Stimulated activated CD8-positive, alpha-beta memory T cell treated with anti-CD3 and anti-CD28 coated beads, Interleukin-15, amount 100 ng/mL, for 1 hour (primary cell): ENCODE measurements around the gene COL4A6.
"Not testable (repeated sequence)": the region's sequence is repeated elsewhere in the genome, so short reads cannot be mapped to it uniquely, and the experiment has no call there.

Source experiments
- DNase-seq: peaks from one replicate; pipeline ENCODE4 v3.0.0-alpha.2; 2020; ENCODE audit warnings: low read depth

Gene COL4A6

DNA sequence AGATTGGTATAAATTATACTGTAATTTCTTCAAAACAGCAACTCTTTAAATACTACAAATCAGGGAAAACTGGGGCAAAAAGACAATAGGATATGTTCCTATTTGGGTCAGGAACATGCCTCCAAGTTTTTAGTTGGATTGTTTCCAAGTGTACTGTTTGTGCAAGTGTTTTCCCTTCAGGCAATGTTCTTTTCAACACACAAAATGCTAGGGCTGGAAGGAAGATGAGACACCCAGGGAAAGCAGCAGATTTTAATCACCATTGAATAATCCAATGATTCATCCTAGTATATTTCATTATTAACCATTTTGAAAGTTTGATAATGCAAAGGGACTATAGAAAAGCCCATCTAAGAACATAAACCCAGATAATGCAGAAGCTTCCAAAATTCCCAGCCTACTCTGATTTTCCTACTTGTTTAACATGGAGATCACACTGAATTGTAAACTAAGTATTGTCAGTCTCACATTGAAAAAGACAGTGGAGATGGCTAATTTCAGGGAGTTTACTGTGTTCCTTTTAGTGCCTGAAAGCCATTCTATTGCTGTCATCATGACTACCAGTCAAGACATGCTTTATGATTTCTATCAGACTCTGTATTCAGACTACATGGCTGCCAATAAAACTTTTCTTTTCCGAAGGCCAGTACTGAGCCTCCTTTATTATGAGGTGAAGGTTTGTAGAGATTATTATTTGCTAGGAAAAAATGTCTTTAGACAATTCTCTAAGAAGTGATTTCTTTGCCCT, 38.6 kb downstream of the COL4A6 start:
- DNase-seq: no peak

DNA sequence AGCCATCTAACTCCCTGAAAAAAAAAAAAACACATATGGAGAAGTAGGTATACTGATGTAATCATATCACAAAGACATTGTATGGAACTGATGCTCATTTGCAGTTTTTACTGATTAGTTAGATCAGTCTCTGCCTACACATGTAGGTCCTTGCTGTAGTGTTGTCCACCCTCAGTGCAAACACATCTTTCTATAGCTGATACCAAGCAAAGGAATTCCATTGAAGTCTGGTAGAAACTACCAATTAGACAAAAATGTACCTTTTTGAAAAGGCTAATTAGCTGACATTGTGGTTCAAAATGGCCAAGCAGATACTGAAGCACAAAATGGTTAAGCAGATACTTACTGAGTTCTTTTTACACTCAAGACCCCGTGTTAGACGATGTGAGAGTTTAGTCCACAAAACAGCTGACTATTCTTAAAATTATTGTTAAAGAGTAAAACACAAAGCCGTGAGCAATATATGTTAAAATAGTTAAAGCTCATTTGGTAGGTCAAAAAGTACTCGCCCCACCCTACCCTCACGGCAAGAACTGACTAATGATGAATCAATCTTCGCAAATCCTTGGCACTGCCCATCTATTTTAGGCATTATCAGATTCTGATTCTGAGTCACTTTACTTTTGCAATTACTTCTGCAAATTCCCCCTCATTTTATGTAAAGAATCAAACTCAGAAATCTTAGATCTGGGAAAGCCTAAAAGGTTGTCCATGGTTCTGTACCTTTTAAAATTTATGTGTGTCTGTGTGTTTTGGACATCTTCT, 40.4 kb downstream of the COL4A6 start:
- no peak for DNase-seq

DNA sequence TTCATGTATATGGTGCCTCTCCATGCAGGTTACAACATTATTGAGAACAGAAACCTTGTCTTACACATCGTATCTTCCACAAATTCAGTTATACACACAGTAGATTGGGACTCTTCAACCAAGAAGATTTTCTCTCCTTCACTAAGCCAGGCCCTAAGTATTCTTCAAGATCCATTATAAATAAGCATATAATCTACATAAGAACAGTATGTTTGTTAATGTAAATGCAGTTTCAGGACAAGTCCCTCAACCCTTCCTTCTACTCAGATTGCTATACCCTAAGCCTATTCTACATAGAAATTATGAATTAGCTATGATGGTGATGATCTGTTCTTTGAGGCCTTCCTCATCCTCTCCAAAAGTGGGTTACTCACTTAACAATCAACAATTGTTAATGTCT, 41.2 kb downstream of the COL4A6 start:
- DNase-seq: no peak

DNA sequence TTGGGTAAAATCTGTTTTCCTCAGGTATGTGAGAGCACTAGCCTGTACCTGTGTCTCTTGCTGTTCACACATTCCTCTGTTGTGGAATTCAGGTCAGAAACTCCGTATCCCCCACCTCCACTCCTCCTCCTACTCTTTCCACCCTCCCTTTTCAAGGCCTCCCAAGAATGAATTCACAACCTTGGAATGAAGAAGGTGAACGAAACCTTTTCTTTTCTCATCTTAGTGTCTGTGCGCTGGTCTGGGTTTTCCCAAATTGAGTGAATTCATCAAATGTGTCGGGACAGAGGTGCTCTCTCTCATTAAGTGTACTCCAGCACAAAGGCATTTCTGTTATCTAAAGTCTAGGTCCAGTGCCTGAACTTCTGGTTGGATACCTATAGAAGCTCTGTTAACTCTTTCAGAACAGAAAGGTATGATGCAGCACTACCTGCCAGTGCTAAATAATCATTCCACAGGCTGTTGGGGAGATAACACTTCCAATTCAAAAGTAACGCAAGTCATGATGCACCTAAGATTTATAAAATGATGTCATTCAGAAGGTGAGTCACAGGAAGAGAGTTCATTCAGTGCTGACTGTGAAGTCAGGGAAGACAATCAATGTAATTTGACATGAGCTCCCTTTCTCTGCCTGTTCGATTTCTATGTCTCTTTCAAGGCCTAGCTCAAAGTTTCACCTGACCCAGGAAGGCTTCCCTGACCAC, 41.9 kb downstream of the COL4A6 start:
- no peak for DNase-seq

DNA sequence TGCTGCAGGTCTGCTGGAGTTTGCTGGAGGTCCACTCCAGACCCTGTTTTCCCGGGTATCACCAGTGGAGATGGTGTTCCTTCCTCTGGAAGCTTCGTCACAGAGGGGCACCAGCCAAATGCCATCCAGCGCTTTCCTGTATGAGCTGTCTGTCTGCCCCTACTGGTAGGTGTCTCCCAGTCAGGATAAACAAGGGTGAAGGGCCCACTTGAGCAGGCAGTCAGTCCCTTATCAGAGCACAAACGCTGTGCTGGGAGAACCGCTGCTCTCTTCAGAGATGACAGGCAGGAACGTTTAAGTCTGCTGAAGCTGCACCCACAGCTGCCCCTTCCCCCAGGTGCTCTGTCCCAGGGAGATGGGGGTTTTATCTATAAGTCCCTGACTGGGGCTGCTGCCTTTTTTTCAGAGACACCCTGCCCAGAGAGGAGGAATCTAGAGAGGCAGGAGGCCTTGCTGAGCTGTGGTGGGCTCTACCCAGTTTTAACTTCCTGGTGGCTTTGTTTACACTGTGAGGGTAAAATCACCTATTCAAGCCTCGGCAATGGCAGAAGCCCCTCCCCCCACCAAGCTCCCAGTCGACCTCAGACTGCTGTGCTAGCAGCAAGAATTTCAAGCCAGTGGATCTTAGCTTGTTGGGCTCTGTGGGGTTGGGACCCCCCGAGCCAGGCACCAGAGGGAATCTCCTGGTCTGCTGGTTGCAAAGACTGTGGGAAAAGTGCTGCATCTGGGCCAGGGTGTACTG, 47.1 kb downstream of the COL4A6 start:
- not testable (repeated sequence) for DNase-seq

DNA sequence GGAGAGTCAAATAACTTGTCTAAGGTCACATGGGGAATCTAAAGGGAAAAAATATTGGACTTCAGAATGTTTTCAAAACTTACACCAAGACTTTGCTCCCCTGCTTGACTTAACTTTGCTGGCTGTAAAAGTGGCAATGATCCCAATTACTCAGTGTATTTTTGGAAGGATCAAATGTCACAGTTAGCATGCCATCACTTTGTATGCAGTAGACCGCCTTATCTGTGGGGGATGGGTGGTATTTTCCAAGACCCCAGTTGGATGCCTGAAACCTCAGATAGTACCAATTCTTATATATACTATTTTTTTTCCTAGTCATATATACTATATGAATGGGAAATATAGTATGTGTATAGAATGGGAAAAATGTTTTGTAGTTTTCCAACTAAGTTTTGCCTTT, 53.4 kb downstream of the COL4A6 start:
- no peak for DNase-seq

DNA sequence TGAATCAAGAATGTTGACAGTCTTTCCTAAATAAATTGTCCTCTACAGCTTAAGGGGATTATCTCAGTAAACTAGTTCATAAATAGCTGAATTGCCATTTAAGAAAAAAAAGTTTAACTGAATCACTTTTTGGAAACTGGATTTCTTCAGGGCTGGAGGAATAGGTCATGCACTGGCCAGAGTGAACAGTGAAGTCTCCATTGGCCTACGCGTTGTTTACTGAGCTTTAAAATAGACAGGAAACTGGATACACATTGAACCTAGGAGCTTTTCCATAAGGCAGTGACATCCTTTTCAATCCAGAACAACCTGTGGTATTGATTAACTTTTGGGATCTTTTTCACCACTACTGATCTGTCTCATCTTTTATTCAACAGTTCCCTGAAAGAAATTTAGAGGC, 58.0 kb downstream of the COL4A6 start:
- no peak for DNase-seq

DNA sequence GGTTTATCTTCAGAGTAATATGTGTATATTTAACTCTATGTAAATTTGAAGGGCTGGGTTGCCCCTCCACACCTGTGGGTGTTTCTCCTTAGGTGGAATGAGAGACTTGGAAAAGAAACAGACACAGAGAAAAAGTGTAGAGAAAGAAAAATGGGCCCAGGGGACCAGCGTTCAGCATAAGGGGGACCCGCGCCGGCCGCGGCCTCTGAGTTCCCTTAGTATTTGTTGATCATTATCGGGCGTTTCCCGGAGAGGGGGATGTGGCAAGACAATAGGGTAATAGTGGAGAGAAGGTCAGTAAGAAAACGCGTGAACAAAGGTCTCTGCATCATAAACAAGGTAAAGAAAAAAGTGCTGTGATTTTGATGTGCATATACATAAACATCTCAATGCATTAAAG, 61.4 kb downstream of the COL4A6 start:
- not testable (repeated sequence) for DNase-seq

DNA sequence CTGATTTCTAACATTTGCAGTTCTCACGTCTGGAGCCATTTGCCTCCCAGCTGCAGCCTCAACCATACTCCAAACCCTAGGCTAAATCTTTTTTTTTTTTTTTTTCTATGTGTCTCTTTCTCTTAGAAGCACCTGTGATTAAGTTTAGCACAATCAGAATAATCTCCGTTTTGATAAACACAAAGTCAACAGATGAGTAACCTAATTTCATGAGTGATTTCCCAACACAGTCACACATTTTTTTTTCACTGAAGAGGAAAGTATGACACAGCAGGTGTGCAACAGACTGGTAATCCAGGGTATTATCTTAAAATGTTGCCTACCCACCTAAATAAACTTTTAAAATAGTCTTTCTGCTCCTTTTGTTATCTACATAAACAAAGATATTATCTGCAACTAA, 62.6 kb downstream of the COL4A6 start:
- not testable (repeated sequence) for DNase-seq

DNA sequence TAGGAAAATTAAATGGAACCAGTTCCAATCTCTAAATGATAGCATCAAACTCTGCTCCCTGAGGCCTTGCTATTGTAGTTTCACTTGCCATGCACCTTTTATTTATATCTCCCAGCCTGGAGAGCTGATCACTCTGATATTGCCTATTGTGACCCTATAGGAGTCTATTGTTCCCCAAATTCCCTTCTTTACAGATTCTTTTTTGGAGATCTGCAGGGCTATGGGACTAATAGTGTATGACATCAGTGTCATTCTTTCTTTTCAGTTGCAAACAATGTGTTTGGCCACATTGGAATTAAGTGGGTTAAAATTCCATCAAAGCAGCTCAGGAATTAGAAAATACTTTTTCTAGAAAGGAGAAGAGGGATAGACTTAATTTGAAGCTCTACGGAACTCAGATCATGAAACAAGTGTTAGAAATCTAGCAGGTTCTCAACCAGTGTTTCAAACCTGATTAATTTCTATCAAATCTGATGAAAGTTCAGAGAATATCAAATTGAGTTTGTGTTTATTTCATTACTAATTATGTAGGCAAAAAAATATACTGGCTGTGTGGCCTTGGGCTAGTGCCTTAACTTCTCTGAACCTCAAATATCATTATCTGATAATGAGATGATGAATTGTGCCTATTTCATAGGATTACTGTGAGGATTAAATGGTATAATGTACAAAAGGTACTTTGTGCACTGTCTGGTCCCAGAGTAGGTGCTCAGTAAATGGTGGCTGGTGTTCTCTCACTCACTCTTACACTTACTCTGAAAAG, 71.4 kb downstream of the COL4A6 start:
- no peak for DNase-seq

DNA sequence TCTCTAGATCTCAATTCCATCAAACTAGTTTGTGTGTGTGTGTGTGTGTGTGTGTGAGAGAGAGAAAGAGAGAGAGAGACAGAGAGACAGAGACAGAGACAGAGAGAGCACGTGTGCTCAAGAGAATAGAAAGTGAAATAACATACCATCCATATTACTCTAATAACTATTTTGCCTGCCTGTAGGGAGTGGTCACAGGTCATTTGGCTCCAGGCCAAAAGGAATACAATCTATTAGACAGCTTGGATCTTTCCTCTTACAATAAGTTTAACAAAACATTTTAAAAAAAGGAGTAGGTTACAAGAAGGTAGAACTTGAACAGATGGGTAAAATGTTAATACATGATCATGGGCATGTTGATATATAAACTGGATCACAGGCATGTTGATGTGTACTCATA, 76.2 kb downstream of the COL4A6 start:
- DNase-seq: no peak

DNA sequence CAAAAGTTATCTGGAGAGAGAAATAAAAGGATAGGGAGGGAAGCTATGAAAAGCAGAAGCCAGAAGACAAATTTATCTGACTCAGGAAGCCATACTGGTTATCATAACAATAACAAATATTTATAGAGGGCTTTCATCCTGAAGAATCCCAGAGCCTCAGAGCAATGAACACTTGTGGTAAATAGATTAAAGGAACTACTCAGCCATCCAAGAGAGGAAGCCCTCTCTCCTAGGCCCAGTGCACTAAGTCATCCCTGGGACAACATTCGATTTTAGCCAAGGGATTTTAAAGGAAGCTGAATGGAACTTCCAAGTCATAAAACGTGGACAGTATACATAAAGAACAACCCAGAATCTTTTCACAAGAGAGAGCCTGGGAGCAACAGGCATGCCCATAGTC, 76.9 kb downstream of the COL4A6 start:
- DNase-seq: no peak

DNA sequence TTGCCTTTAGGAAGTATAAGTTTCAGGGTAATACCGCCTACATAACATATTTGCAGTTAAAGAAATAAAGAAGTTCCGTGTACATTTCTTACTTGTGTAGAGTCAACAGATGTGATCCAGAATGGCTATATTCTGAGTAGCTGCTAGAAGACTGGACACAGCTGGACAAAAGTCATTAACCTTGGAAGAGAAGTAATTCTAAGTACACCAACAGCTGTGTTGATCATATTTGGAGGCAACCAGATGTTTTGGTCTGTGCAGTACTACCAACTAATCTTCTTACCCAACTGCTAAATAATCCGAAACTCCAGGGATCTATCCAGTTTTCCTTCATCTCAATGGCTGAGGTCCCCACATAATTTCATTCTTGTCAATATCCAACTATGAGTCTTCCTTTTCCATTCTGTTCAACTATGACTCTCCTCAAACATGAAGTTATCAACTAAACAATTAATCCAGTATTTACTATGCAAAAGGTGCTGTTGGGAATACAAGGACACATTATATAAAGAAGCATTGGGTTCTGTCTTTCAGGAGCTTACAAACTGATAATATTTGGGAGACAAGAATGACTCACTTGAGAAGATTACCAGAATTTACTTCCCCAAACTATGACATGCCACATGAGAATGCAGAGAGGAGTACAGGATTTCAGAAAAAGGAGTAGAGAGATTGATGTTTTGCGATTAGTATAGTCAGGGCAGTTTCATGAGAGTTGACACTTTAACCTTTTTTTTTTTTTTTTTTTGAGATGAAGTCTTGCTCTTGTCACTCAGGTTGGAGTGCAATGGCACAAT, 78.2 kb downstream of the COL4A6 start:
- DNase-seq: no peak

DNA sequence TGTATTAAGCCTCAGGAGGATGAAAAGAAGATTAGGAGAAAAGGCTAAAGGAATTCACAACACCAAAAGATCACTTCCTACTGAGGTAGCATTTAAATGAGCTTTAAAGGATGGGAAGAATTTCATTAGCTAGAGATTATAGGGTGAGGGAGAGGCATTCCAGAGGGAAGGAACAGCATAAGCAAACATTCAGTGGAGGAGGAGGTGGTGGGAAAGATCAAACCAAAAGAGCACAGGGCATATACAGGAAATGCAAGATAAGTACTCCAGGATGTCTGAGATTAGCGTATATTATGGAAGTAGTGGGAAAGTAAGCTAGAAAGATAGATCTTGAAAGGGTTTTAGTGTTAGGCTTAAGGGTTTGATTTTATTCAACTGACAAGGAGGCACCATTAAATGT, 84.8 kb downstream of the COL4A6 start:
- no peak for DNase-seq

DNA sequence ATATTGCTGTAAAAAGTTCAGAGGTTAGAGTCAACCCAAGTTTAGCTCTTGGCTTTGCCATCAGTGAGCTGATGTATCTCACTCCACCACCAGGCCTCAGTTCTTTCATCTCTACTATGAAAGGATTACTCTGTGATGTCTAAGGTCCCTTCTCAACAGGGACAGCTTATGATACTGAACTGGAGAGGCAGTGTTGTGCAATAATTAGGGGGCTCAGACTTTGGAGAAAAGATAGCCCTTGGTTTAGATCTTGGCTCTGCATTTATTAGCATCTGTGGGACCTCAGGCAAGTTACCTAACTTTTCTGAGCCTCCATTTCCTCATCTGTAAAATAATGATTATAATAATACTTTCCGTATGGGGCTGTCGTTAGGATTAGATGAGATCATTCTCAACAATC, 89.0 kb downstream of the COL4A6 start:
- no peak for DNase-seq

DNA sequence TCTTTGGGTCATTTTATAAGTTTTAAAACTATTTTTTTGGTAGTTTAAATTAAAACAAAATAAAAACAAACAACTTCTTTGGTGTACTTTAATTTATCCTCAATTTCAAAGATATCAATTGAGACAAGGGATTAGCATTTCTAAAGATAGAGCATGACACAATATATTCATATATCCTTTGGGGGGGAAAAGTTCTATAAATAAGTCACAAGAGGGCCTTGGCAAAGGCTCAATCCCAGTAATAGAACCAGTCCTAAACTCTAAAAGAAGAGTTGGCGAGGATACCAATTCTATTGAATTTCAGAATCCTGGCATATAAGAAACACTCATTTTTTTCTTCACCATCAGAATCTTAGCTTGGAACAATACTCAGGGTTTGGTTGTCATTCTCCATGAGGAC, 89.7 kb downstream of the COL4A6 start:
- DNase-seq: no peak

DNA sequence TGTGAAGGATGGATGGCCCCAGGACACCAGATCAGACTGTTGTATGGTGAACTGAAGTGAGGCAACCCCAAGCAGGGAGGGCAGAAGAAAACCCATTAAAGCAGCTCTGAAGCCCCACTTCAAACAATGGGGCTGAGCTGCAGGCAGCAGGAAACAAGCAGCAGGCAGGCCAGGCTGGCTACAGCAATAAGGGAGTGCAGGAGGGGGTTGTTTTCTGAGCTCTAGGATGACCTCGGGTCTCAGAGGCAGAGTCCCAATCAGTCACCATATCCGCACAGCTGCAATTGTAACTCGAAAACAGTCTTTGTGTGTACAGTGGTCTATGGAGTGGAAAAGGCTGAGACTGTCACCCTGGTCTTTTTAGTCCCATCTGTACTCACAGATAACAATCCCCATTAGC, 90.4 kb downstream of the COL4A6 start:
- DNase-seq: no peak

DNA sequence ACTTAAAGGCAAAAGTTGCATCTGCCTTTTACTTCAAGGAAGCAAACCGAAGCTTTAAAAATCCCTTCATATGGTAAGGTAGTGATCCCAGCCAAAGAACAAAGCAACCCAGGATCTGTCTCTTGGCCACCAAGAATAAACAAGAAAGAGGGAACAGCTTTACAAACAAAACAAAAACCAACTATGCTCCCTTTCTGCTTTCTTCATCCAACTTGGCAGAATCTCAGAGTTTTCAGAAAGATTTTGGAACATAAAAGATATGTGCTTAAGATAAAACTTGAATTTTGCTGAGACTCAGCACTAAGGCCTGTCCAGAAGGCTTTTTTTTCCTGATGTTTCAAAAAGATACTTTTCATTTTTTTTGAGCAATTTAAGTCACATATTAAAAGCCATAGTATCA, 94.0 kb downstream of the COL4A6 start:
- no peak for DNase-seq

DNA sequence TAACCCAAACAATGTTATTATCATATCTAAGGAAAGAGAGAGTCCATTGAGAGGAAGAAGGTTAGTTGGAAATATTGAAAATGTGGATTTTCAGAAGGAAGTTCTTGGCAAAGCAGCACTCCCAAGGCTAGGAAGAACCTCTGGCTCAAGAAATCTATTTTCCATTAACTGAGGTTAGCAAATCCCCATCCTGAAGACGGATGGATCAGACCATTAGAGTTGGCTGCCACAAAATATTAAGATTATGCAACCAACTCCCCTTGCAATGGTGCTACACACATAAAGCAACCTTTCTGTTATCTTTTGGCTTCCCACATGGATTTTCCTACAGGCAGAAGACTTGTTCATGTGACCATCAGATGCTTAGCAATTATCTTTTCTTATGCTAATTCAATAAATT, 96.3 kb downstream of the COL4A6 start:
- DNase-seq: no peak

DNA sequence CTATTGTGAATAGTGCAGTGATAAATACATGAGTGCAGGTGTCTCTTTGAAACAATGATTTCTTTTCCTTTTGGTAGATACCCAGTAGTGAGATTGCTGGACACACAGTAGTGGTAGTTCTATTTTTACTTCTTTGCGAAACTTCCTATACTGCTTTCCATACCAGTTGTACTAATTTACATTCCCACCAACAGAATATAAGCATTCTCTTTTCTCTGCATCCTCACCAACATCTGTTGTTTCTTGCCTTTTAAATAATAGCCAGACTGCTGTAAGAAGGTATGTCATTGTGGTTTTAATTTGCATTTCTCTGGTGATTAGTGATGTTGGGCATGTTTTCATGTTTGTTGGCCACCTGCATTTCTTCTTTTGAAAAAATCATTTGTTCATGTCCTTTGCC, 105.9 kb downstream of the COL4A6 start:
- no peak for DNase-seq
